Glutamatergic neuron (in vitro differentiated cells): ENCODE measurements around the gene KLHL30. TPM values are rescaled to one million over a fixed set of nuclear protein-coding genes. Genes with fewer than 3 reads are reported as not detected.

Experiments
- DNase-seq: peaks from one replicate; pipeline ENCODE4 v3.0.0; 2022
- H3K27ac Mint-ChIP-seq: one replicate; pipeline ENCODE4 v1.8.0; 2020; ENCODE audit warnings: mild to moderate bottlenecking, mixed read lengths, inconsistent platforms; ENCODE audit not compliant: unreplicated experiment
- H3K27me3 Mint-ChIP-seq: one replicate; pipeline ENCODE4 v1.8.0; 2020; ENCODE audit warnings: mild to moderate bottlenecking, moderate library complexity, mixed read lengths, inconsistent platforms; ENCODE audit not compliant: unreplicated experiment
- H3K36me3 Mint-ChIP-seq: one replicate; pipeline ENCODE4 v1.8.0; 2020; ENCODE audit warnings: mild to moderate bottlenecking, mixed read lengths, inconsistent platforms; ENCODE audit not compliant: unreplicated experiment
- H3K4me1 Mint-ChIP-seq: one replicate; pipeline ENCODE4 v1.8.0; 2020; ENCODE audit warnings: mild to moderate bottlenecking, low read depth, mixed read lengths, inconsistent platforms; ENCODE audit not compliant: unreplicated experiment
- H3K4me3 Mint-ChIP-seq: one replicate; pipeline ENCODE4 v1.8.0; 2020; ENCODE audit warnings: mild to moderate bottlenecking, mixed read lengths, inconsistent platforms; ENCODE audit not compliant: unreplicated experiment
- H3K9me3 Mint-ChIP-seq: one replicate; pipeline ENCODE4 v1.8.0; 2020; ENCODE audit warnings: mild to moderate bottlenecking, moderate library complexity, mixed read lengths, inconsistent platforms; ENCODE audit not compliant: unreplicated experiment
- CTCF ChIP-seq: fragments of 200-600 bp; sonication (generic); IDR thresholded peaks from one replicate; pipeline ENCODE4 v1.5.0; 2021; ENCODE audit not compliant: partially characterized antibody, unreplicated experiment
- total RNA-seq: library from RNA; stranded (reverse); fragmentation: NEBNext Ultra II Directional; extraction: Animal tissue kit (Norgen Biotek cat#: 25700); gene quantifications from one replicate; pipeline ENCODE4 v1.2.1, GENCODE V29; 2021; ENCODE audit not compliant: unreplicated experiment

Gene KLHL30
- total RNA-seq, 1 donor from 2014 or later = 3.5 TPM

GRCh38 chr2:238165288-238165921 is 26.9 kb downstream of the KLHL30 start:
- Mint-ChIP-seq H3K27ac (no peak overlapping the region), H3K9me3 (peaks cover 6% of the 10 kb centered on the region), H3K4me1 (peaks cover 3% of the 10 kb centered on the region), H3K27me3 (peaks cover 18% of the 10 kb centered on the region), H3K36me3 (no peaks in the 10 kb centered on the region), H3K4me3 (no peak overlapping the region)
- TF ChIP-seq CTCF = no peak
- DNase-seq = no peak

DNA sequence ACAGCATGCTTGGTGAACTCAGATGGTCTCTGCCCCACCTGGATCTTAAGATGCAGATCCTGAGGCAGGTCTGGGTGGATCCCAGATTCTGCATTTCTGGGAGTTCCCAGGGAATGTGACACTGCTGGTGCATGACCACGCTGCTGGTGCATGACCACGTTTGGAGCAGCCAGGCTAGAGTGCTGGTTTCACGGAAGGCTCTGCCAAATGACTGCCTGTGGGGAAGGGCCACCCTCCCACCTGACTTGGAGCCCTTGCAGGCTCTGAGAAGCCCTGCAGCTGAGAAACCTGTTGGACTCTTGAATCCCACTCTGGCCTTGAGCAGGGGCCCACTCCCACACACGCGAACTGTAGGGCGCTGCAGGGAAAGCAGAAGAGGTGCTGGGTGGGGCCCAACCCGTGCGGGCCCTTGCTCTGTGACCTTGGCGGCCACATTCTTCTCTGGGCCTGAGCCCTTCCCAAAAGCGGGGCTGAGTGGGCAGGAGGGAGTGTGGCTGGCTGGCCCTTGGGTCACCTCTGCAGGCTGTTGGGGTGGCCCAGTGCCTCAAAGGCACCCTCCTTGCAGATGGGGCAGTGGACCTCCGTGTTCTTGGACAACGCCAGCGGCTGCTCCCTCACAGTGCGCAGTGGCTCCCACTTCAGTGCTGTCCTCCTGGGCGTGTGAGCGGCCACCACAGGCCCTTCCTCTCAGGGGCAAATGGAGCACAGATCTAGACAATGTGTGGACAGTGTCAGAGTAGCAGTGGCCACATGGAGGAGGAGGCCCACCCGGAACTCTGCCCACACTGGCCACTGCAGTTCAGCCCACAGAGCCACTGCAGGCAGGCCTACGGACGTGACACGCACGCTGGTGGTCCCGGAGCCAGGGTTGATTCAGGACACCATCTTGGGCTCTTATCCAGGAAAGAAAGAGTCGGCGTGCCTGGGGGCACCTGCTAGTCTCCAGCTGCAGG is 28.2 kb downstream of the KLHL30 start:
- peaks cover 18% of the 10 kb centered on the region for H3K27me3 Mint-ChIP-seq
- no peak for TF ChIP-seq CTCF
- H3K36me3 Mint-ChIP-seq = no peaks in the 10 kb centered on the region
- H3K9me3 Mint-ChIP-seq = peaks cover 6% of the 10 kb centered on the region
- peaks cover 2% of the 10 kb centered on the region for H3K4me1 Mint-ChIP-seq
- H3K4me3 Mint-ChIP-seq = no peak overlapping the region
- DNase-seq = no peak
- no peak overlapping the region for H3K27ac Mint-ChIP-seq

DNA sequence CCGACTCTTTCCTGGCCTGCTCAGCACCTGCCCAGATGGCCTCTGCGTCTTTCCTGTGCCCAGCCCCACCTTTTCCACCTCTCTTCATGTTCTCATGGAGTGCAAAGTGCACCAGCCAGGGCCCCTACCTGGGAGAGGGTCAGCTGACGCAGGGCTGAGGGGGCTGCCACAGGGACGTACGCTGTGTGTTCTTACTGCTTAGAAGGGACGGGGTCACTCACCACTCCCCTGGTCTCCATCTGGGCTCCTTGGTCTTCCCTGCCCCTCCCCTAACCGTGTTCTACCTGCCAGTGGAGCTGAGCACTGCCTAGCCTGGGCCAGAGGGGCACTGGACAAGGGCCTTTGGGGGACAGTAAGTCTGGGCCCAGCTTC is 28.9 kb downstream of the KLHL30 start:
- no peaks in the 10 kb centered on the region for H3K36me3 Mint-ChIP-seq
- DNase-seq = no peak
- peaks cover 3% of the 10 kb centered on the region for H3K4me1 Mint-ChIP-seq
- no peak overlapping the region for H3K27ac Mint-ChIP-seq
- H3K4me3 Mint-ChIP-seq = no peak overlapping the region
- H3K27me3 Mint-ChIP-seq = peaks cover 18% of the 10 kb centered on the region
- peaks cover 6% of the 10 kb centered on the region for H3K9me3 Mint-ChIP-seq
- no peak for TF ChIP-seq CTCF

DNA sequence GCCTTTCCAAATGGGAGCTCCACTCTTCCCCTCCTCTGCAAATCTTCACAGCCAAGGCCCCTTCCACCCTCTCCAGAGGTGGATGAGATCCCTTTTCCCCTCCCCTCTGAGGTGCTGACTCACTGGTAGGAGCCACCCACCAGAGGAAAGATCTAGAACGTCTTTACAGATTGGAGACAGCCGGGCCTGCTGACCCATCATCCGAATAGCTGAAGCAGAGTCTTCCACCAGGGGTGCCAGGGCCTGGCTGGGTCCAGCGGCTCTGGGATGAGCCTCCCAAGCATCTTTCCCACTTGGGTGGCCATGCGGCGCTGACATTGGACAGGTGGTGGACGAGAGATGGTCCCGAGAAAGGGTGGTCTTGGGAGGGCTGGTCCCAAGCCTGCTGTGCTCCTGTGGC is 29.3 kb downstream of the KLHL30 start:
- DNase-seq = no peak
- TF ChIP-seq CTCF = no peak
- H3K36me3 Mint-ChIP-seq = no peaks in the 10 kb centered on the region
- H3K9me3 Mint-ChIP-seq = peaks cover 6% of the 10 kb centered on the region
- H3K27me3 Mint-ChIP-seq = peaks cover 18% of the 10 kb centered on the region
- no peak overlapping the region for H3K27ac Mint-ChIP-seq
- no peak overlapping the region for H3K4me3 Mint-ChIP-seq
- H3K4me1 Mint-ChIP-seq = peaks cover 3% of the 10 kb centered on the region
